Smooth muscle cell (in vitro differentiated cells): Measurements from ENCODE around the gene GRHL1. TPM values are rescaled to one million over a fixed set of nuclear protein-coding genes. Genes with fewer than 3 reads are reported as not detected.

Experiments
- DNase-seq: peaks from one replicate; lab custom pipeline; 2025; ENCODE audit not compliant: unreplicated experiment; lab: John Stamatoyannopoulos, UW
- H2AFZ ChIP-seq: fragments of 200-600 bp; sonication (generic); 2 replicates; pipeline ENCODE4 v1.6.0; 2016; ENCODE audit warnings: antibody characterized with exemption, low read depth, mild to moderate bottlenecking
- H3F3A ChIP-seq: fragments of 200-600 bp; sonication (generic); 2 replicates; pipeline ENCODE4 v1.6.0; 2017; ENCODE audit warnings: antibody characterized with exemption, low read depth
- H3K27ac ChIP-seq: fragments of 200-600 bp; sonication (generic); 2 replicates; pipeline ENCODE4 v1.5.1; 2016; ENCODE audit warnings: low read depth, mild to moderate bottlenecking
- H3K27me3 ChIP-seq: fragments of 200-600 bp; sonication (generic); 2 replicates; pipeline ENCODE4 v1.6.1; 2016; ENCODE audit warnings: low read depth, mild to moderate bottlenecking
- H3K36me3 ChIP-seq: fragments of 200-600 bp; sonication (generic); 2 replicates; pipeline ENCODE4 v1.5.1; 2016; ENCODE audit warnings: low read depth
- H3K4me1 ChIP-seq: fragments of 200-600 bp; sonication (generic); 2 replicates; pipeline ENCODE4 v1.5.1; 2016; ENCODE audit warnings: low read depth
- H3K4me2 ChIP-seq: fragments of 200-600 bp; sonication (generic); 2 replicates; pipeline ENCODE4 v1.6.0; 2016; ENCODE audit warnings: mild to moderate bottlenecking
- H3K4me3 ChIP-seq: fragments of 200-600 bp; sonication (generic); 2 replicates; pipeline ENCODE4 v1.5.1; 2016; ENCODE audit warnings: mild to moderate bottlenecking
- H3K79me2 ChIP-seq: fragments of 200-600 bp; sonication (generic); 2 replicates; pipeline ENCODE4 v1.6.0; 2016; ENCODE audit warnings: low read depth, mild to moderate bottlenecking
- H3K9ac ChIP-seq: fragments of 200-600 bp; sonication (generic); 2 replicates; pipeline ENCODE4 v1.6.0; 2016; ENCODE audit warnings: low read depth
- H3K9me3 ChIP-seq: fragments of 200-600 bp; sonication (generic); replicated peaks from 2 replicates; pipeline ENCODE4 v1.5.1; 2016; ENCODE audit warnings: low read depth
- H4K20me1 ChIP-seq: fragments of 200-600 bp; sonication (generic); 2 replicates; pipeline ENCODE4 v1.6.0; 2016; ENCODE audit warnings: low read depth
- CTCF ChIP-seq: fragments of 200-600 bp; sonication (generic); IDR thresholded peaks from 2 replicates; pipeline ENCODE4 v1.5.1; 2017; ENCODE audit warnings: borderline replicate concordance, mild to moderate bottlenecking, antibody characterized with exemption; ENCODE audit not compliant: insufficient read depth, poor library complexity, severe bottlenecking
- WGBS: methylation state at CpG from one replicate; pipeline ENCODE4 v1.1.7; 2016; ENCODE audit warnings: low lambda C conversion rate; 5-methylcytosine and 5-hydroxymethylcytosine counted together
- polyA plus RNA-seq: library from polyadenylated mRNA; unstranded; fragments of >200 nt; fragmentation: Nextera tagmentation; extraction: Ambion mirVana; gene quantifications from 2 replicates; pipeline ENCODE4 v1.2.1, GENCODE V29; 2016
- total RNA-seq: library from RNA; depleted of rRNA; stranded (reverse); fragments of >200 nt; gene quantifications from 2 replicates; pipeline ENCODE4 v1.2.3, GENCODE V29; 2014

The GRHL1 gene
- total and polyA plus RNA-seq, 2 experiments from 2014 or later: 2.0 to 26.8 TPM

GRCh38 chr2:9997936-9998335 lies 46.4 kb downstream of the GRHL1 start:
- Histone ChIP-seq H3K27ac (no peak overlapping the region), H3K9me3 (no peaks in the 10 kb centered on the region), H3K4me3 (no peak overlapping the region), H3K9ac (no peak overlapping the region), H3F3A (no peaks in the 10 kb centered on the region), H3K79me2 (no peaks in the 10 kb centered on the region), H3K4me1 (no peaks in the 10 kb centered on the region), H3K27me3 (no peaks in the 10 kb centered on the region), H3K4me2 (no peak overlapping the region), H4K20me1 (no peaks in the 10 kb centered on the region), H3K36me3 (no peaks in the 10 kb centered on the region), H2AFZ (no peak overlapping the region)
- TF ChIP-seq CTCF: no peak
- no peak for DNase-seq
- WGBS: 77% methylated on average over 7 of the region's 7 CpGs

GRCh38 chr2:9998916-9999654 lies 47.6 kb downstream of the GRHL1 start:
- H3K27me3 ChIP-seq: no peaks in the 10 kb centered on the region
- no peak overlapping the region for H3K27ac ChIP-seq
- no peak for DNase-seq
- 95% methylated on average over 20 of the region's 20 CpGs for WGBS
- no peak overlapping the region for H3K9ac ChIP-seq
- H2AFZ ChIP-seq: no peak overlapping the region
- no peaks in the 10 kb centered on the region for H3K79me2 ChIP-seq
- no peak overlapping the region for H3K4me3 ChIP-seq
- H3K36me3 ChIP-seq: no peaks in the 10 kb centered on the region
- H3F3A ChIP-seq: no peaks in the 10 kb centered on the region
- no peaks in the 10 kb centered on the region for H4K20me1 ChIP-seq
- no peak overlapping the region for H3K4me2 ChIP-seq
- H3K4me1 ChIP-seq: no peaks in the 10 kb centered on the region
- no peaks in the 10 kb centered on the region for H3K9me3 ChIP-seq
- no peak for TF ChIP-seq CTCF

GRCh38 chr2:9999693-10000092 lies 48.2 kb downstream of the GRHL1 start:
- Histone ChIP-seq H3F3A (no peaks in the 10 kb centered on the region), H3K4me3 (no peak overlapping the region), H3K27ac (no peak overlapping the region), H3K9ac (no peak overlapping the region), H3K9me3 (no peaks in the 10 kb centered on the region), H3K27me3 (no peaks in the 10 kb centered on the region), H3K4me2 (no peak overlapping the region), H3K79me2 (no peaks in the 10 kb centered on the region), H2AFZ (no peak overlapping the region), H3K36me3 (no peaks in the 10 kb centered on the region), H3K4me1 (no peaks in the 10 kb centered on the region), H4K20me1 (no peaks in the 10 kb centered on the region)
- WGBS: 94% methylated on average over 1 of the region's 1 CpG
- TF ChIP-seq CTCF: no peak
- no peak for DNase-seq

GRCh38 chr2:10000541-10000940 lies 49.0 kb downstream of the GRHL1 start:
- Histone ChIP-seq H3K27me3 (no peaks in the 10 kb centered on the region), H3F3A (no peaks in the 10 kb centered on the region), H3K9ac (no peak overlapping the region), H3K36me3 (no peaks in the 10 kb centered on the region), H3K4me2 (no peak overlapping the region), H3K4me3 (no peak overlapping the region), H3K79me2 (no peaks in the 10 kb centered on the region), H3K4me1 (no peaks in the 10 kb centered on the region), H3K9me3 (no peaks in the 10 kb centered on the region), H3K27ac (no peak overlapping the region), H2AFZ (no peak overlapping the region), H4K20me1 (no peaks in the 10 kb centered on the region)
- 96% methylated on average over 8 of the region's 8 CpGs for WGBS
- TF ChIP-seq CTCF: no peak
- DNase-seq: no peak
